LNCAP (cell line): ENCODE results near the gene ELP1.

Experiments used
- CTCF ChIP-seq: fragments of 450-650 bp; IDR thresholded peaks from 2 replicates; pipeline ENCODE4 v1.5.1; 2017; ENCODE audit warnings: mild to moderate bottlenecking

The ELP1 gene

GRCh38 chr9:108842610-108843295 lies 91.2 kb downstream of the ELP1 start:
- TF ChIP-seq CTCF: no peak

- no peak for TF ChIP-seq CTCF
Observed at GRCh38 chr9:108838017-108838416, 95.9 kb downstream of the ELP1 start.

- no peak for TF ChIP-seq CTCF
Observed at GRCh38 chr9:108837530-108837929, 96.4 kb downstream of the ELP1 start.

GRCh38 chr9:108836781-108837180 lies 97.1 kb downstream of the ELP1 start:
- TF ChIP-seq CTCF: no peak

- TF ChIP-seq CTCF: no peak
Observed at GRCh38 chr9:108836319-108836718, 97.6 kb downstream of the ELP1 start.

- no peak for TF ChIP-seq CTCF
Observed at GRCh38 chr9:108835831-108836230, 98.1 kb downstream of the ELP1 start.

- TF ChIP-seq CTCF: no peak
Observed at GRCh38 chr9:108834959-108835665, 98.8 kb downstream of the ELP1 start.

- no peak for TF ChIP-seq CTCF
Observed at GRCh38 chr9:108832179-108832500, 101.8 kb downstream of the ELP1 start.
